HFF-Myc (cell line): ENCODE data around the gene SEMA3B.

Experiments
- DNase-seq: peaks from one replicate; pipeline ENCODE4 v3.0.0-alpha.2; 2011; ENCODE audit warnings: low read depth; ENCODE audit errors: extremely low read depth
- H3K4me3 ChIP-seq: replicated peaks from 2 replicates; pipeline ENCODE4 v1.5.1; 2011; ENCODE audit warnings: low read depth, mild to moderate bottlenecking, control low read depth, low read length
- TF ChIP-seq, protein P1 (sequence below): IDR thresholded peaks from 2 replicates; pipeline ENCODE4 v1.5.1; 2012; ENCODE audit warnings: mild to moderate bottlenecking, low read depth, low read length, control low read depth; ENCODE audit errors: missing control alignments

SEMA3B gene

DNA sequence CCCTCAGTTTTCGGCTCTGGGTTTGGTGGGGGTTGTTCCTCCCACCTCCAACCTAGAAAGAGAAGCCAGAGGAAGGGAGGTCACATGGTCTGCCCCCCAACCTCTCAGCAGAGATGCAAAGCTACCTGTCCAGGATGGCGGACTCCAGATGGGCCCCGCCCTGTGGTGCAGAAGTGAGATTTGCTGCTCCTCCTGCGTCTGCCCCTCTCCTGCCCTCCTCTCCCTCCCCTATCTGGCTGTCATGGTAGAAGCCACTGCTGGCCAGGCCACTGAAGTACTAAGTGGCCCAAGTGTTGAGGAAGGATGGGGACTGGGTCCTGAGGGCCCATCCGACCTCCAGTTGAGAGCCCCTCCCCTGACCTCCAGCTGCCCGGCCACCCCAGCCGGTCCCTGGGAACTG is 2.1 kb upstream of the SEMA3B start:
- TF ChIP-seq, protein P1, sequence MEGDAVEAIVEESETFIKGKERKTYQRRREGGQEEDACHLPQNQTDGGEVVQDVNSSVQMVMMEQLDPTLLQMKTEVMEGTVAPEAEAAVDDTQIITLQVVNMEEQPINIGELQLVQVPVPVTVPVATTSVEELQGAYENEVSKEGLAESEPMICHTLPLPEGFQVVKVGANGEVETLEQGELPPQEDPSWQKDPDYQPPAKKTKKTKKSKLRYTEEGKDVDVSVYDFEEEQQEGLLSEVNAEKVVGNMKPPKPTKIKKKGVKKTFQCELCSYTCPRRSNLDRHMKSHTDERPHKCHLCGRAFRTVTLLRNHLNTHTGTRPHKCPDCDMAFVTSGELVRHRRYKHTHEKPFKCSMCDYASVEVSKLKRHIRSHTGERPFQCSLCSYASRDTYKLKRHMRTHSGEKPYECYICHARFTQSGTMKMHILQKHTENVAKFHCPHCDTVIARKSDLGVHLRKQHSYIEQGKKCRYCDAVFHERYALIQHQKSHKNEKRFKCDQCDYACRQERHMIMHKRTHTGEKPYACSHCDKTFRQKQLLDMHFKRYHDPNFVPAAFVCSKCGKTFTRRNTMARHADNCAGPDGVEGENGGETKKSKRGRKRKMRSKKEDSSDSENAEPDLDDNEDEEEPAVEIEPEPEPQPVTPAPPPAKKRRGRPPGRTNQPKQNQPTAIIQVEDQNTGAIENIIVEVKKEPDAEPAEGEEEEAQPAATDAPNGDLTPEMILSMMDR: no peak
- no peak for DNase-seq

DNA sequence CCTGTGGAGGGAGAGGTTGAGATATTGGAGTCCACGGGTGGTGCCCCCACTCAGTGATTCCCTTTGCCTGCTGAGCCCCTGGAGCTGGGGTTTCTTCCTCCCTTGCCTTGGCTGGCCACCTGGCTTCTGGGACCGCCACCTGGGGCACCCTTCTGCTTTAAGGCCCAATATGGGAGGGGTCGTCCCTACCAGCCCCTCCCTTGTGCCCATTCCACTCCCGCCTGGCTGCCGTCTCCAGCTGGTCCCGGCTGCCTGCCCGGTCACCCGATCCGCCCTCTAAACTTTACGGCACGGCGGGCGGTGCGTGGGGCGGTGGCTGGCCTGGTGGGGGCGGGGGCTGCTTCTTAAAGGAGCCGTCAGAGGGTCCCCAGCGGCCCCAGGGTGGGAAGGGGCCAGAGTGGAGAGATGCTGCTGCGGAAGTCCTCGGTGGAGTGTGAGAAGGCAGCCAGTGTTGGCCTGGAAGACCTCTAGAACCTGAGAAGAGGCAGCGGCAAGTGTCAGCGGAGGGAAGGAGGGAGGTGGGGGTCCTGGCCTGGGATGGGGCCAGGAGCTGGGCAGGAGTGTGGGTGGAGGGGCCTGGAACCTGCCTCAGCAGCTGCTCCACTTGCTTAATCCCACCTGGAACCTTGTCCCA is 1.6 kb upstream of the SEMA3B start:
- no peak for DNase-seq
- TF ChIP-seq, protein P1: no peak
- H3K4me3 ChIP-seq: 0 out of 2 replicates have a peak overlapping the region, but pooled peaks have one; percentile 0

More for the DNA sequence above, 2.1 kb upstream of the SEMA3B start:
- H3K4me3 ChIP-seq: no peak overlapping the region

DNA sequence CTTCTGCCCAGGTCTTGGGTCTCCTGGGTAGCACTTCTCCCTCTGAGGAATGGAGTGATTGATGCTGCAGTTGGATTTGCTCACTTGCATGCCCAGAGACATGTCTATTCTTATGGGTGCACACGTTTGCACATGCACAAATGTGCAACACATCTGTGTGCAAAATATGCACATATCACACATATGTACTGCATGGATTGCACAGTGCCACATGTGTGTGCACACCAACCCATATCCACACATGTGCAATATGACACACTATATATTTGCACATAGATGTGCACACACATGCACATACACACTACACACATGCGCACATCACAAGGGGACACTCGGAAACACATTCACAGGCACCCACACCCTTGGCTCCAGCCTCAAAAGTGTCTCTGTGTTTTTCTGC is 671 bp upstream of the SEMA3B start:
- H3K4me3 ChIP-seq: no peak overlapping the region
- TF ChIP-seq, protein P1: no peak
- DNase-seq: no peak

DNA sequence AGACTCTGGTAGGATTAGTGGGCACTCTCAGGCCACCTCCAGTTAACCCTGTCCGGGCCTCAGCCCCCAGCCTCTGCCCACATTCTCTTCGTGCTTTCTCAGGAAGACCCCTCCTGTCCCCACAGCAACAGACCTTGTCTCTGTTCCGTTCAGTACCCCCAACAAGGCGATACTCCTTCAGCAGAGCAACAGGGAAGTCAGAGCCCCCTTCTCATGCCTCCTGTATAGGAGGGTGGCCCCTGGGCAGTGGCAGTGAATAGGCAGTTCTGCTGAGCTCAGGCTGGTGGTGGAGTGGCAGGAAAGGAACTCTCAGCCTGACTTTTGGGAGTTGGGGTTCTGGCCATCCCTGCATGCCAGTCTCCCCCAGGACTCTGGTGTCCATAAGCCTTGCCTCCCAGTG is 513 bp downstream of the SEMA3B start:
- TF ChIP-seq, protein P1: no peak
- H3K4me3 ChIP-seq: peak overlapping the region; percentile 22
- DNase-seq: no peak

DNA sequence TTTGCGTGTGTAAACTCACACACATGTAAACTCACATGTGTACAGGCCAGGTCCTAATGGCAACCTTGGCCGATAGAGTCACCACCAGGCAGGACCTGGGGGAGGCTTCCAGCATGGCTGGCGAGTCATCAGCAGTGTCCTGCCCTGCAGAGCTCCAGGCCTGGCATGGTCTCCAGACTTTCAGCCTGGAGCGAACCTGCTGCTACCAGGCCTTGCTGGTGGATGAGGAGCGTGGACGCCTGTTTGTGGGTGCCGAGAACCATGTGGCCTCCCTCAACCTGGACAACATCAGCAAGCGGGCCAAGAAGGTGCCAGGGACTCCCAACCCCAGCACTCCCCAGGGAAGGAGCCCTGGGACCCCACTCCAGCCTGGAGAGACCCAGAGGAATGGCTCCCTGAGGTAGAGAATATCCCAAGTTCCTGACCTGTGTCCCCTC is 1.0 kb downstream of the SEMA3B start:
- TF ChIP-seq, protein P1: no peak
- H3K4me3 ChIP-seq: no peak overlapping the region
- no peak for DNase-seq

DNA sequence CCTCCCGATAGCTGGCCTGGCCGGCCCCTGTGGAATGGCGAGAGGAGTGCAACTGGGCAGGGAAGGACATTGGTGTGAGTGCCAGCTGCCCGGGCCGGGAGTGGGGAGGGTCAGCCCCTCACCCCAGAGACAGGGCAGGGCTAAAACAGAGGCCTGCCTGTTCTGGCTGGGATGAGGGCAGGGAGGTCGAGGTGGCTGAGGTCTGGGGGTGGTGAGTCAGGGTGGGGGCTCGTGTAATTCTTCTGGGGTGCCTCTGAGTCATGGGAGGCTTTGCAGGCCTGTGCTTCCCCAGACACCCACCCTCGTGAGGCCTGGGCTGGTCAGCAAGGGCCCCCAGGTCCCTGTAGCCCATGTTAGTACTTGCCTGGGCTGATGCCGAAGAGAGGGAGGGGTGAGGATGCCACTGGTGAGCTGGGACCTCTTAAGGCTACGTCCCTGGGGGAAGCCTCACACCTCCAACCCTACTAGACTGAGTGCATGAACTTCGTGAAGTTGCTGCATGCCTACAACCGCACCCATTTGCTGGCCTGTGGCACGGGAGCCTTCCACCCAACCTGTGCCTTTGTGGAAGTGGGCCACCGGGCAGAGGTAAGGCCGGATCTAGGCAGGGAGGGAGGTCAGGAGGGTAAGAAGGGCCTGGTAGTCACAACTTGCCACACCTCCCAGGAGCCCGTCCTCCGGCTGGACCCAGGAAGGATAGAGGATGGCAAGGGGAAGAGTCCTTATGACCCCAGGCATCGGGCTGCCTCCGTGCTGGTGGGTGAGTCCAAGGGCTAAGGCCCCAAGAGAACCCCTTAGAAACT is 1.7 kb downstream of the SEMA3B start:
- H3K4me3 ChIP-seq: no peak overlapping the region
- TF ChIP-seq, protein P1: no peak
- DNase-seq: no peak
